Uterus (tissue), 2 donors: ENCODE results near the gene AKR1A1.

Experiments used
- CTCF ChIP-seq, 4 experiments: fragments of 200-600 bp in 2 of 4; fragments of 450-650 bp in 2 of 4; sonication (generic) in 2 of 4; IDR thresholded peaks; one replicate each; pipeline ENCODE4 v1.5.1; 2016 to 2019; ENCODE audit warnings: antibody characterized with exemption in 4 of 4, mild to moderate bottlenecking in 2 of 4, moderate library complexity in 1 of 4
- POLR2A ChIP-seq, 2 donors: fragments of 450-650 bp; IDR thresholded peaks; one replicate each; pipeline ENCODE4 v1.6.1; 2016; ENCODE audit warnings: antibody characterized with exemption in 2 of 2, mild to moderate bottlenecking in 1 of 2, moderate library complexity in 1 of 2

- TF ChIP-seq POLR2A (IDR thresholded peaks at IDR 0.05) (no peak), CTCF (IDR thresholded peaks at IDR 0.05) (no peak)
Observed at GRCh38 chr1:45610589-45611226, 60.1 kb downstream of the AKR1A1 start.
